ENCODE results near the gene NFKBIZ.
A peak's percentile ranks its signal among the peaks of the same experiment; 100 is the strongest.

NFKBIZ gene

GRCh38 chr3:101806491-101806890 is 42.8 kb upstream of the NFKBIZ start:
- in situ Hi-C loops (cut with HindIII; ENCODE audit: low pct_ligation_motif_present, low sequenced_read_pairs) = loop anchor here (25.0 kb wide), 1 partner anchor 731 kb away; no protein-coding TSS in a partner anchor
- H3K27me3 ChIP-seq (replicated peaks) = no peaks in the 10 kb centered on the region
- no peak overlapping the region for H3K4me3 ChIP-seq (ENCODE audit: low read depth, low read length)
- no peak overlapping the region for H3K27ac ChIP-seq
- DNase-seq = no peak
- H3K36me3 ChIP-seq (replicated peaks) = peaks cover 8% of the 10 kb centered on the region
- TF ChIP-seq CTCF (IDR thresholded peaks at IDR 0.05; ENCODE audit: low read depth, low read length, missing control alignments) = no peak

GRCh38 chr3:101807888-101808287 is 41.4 kb upstream of the NFKBIZ start:
- DNase-seq = no peak
- Histone ChIP-seq H3K27ac (no peak overlapping the region), H3K36me3 (replicated peaks) (peaks cover 5% of the 10 kb centered on the region), H3K27me3 (replicated peaks) (no peaks in the 10 kb centered on the region), H3K4me3 (ENCODE audit: low read depth, low read length) (no peak overlapping the region)
- no peak for TF ChIP-seq CTCF (IDR thresholded peaks at IDR 0.05; ENCODE audit: low read depth, low read length, missing control alignments)
- in situ Hi-C loops (cut with HindIII; ENCODE audit: low pct_ligation_motif_present, low sequenced_read_pairs) = loop anchor here (25.0 kb wide), 1 partner anchor 729 kb away; no protein-coding TSS in a partner anchor

GRCh38 chr3:101809178-101810021 is 39.9 kb upstream of the NFKBIZ start:
- Histone ChIP-seq H3K27ac (no peak overlapping the region), H3K4me3 (ENCODE audit: low read depth, low read length) (no peak overlapping the region), H3K36me3 (replicated peaks) (no peaks in the 10 kb centered on the region), H3K27me3 (replicated peaks) (no peaks in the 10 kb centered on the region)
- in situ Hi-C loops (cut with HindIII; ENCODE audit: low pct_ligation_motif_present, low sequenced_read_pairs) = loop anchor here (25.0 kb wide), 1 partner anchor 728 kb away; no protein-coding TSS in a partner anchor
- DNase-seq = peak; percentile 29
- TF ChIP-seq CTCF (IDR thresholded peaks at IDR 0.05; ENCODE audit: low read depth, low read length, missing control alignments) = peak; percentile 76

- Histone ChIP-seq H3K27ac (peak overlapping the region; percentile 4), H3K36me3 (replicated peaks) (no peaks in the 10 kb centered on the region)
- in situ Hi-C loops (cut with HindIII; ENCODE audit: low pct_ligation_motif_present, low sequenced_read_pairs) = loop anchor here (25.0 kb wide), 1 partner anchor 727 kb away; no protein-coding TSS in a partner anchor
These were observed 39.3 kb upstream of the NFKBIZ start for GRCh38 chr3:101810022-101810418.

GRCh38 chr3:101811875-101812274 is 37.4 kb upstream of the NFKBIZ start:
- in situ Hi-C loops (cut with HindIII; ENCODE audit: low pct_ligation_motif_present, low sequenced_read_pairs) = loop anchor here (25.0 kb wide), 1 partner anchor 725 kb away; no protein-coding TSS in a partner anchor
- Histone ChIP-seq H3K27ac (no peak overlapping the region), H3K4me3 (ENCODE audit: low read depth, low read length) (no peak overlapping the region), H3K36me3 (replicated peaks) (no peaks in the 10 kb centered on the region), H3K27me3 (replicated peaks) (no peaks in the 10 kb centered on the region)
- TF ChIP-seq CTCF (IDR thresholded peaks at IDR 0.05; ENCODE audit: low read depth, low read length, missing control alignments) = no peak
- no peak for DNase-seq

More at GRCh38 chr3:101810022-101810418, 39.3 kb upstream of the NFKBIZ start:
- TF ChIP-seq CTCF (IDR thresholded peaks at IDR 0.05; ENCODE audit: low read depth, low read length, missing control alignments) = no peak
- H3K27me3 ChIP-seq (replicated peaks) = no peaks in the 10 kb centered on the region
- no peak overlapping the region for H3K4me3 ChIP-seq (ENCODE audit: low read depth, low read length)
- DNase-seq = no peak

Measured in brain microvascular endothelial cell (primary cell).